NCI-H69 (cell line): Measurements from ENCODE around the gene REM1.
"Not testable (repeated sequence)": the region's sequence is repeated elsewhere in the genome, so short reads cannot be mapped to it uniquely, and the experiment has no call there.

Experiments
- DNase-seq: peaks from one replicate; lab custom pipeline; 2025; lab: John Stamatoyannopoulos, UW

Gene REM1

DNA sequence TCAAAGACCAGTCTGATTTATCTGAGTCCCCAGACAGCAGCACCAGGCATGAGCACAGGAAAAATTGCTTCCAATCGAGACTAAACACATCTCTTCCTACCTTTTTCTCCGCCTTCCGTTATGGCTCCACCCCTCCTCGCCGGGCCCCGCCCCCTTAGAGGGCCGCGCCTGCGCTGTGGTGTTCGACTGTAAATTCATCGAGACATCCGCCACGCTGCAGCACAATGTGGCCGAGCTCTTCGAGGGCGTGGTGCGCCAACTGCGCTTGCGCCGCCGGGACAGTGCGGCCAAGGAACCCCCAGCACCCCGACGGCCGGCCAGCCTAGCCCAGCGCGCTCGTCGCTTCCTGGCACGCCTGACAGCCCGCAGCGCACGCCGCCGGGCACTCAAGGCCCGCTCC is 8.9 kb downstream of the REM1 start:
- DNase-seq, result peak; percentile 27

DNA sequence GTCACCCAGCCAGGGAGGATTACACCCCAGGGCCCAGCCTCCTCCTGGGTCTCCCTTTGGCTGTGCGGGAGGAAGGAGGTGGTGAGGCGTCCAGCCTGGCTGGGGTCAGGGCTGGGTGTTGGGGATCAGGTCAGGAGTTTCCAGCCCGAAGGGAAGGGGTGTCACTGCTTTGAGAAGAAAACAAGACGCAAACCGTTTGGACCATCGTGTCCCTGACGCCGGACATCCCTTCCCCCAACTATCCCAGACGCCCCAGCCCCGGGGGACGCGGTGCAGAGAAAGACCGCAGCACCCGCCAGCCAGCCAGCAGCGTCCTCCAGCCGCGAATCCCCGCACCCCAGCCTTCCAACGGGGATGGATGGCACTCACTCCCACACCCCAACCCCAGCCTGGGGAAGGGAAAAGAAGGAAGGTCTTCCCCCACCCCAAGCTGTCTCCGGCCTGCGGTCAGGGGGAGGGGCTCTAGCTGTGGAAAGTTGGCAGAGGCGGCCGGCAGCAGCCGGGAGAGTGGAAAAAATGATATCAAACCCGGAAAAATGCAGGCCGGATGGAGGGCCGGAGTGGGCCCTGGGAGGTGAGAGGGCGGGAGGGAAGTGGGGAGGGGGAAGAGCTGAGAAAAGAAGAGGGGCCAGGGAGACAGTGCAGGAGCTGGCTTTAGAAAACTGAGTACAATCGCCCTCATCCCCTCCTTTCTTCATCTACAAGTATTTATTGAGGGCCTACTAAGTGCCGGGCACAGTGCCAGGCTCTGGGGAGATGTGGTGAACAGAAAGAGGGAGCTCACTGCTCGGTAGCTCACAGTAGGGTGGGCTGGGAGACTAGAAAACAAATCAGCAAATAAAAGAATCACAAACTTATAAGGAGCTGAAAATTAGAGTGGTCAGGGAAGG is 10.6 kb downstream of the REM1 start:
- no peak for DNase-seq

DNA sequence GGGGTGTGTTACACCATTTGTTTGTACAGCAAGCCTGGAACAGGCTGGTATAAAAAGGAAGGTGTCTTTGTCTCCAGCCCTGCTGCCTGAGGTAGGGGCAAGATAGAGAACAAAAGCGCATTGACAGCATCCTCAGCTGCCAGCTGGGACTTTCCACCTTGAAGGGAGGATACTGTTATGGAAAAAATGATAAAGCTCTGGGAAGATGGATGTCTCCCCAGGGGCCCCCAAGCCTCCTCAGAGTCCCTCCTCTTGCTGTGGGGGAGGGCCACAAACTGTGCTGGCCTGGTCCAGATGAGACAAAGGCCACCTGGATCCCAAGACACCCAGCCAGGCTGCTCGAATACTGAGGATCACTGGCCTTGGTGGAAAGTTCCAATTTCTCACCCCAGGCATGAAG is 13.0 kb downstream of the REM1 start:
- DNase-seq, result peak; percentile 19

DNA sequence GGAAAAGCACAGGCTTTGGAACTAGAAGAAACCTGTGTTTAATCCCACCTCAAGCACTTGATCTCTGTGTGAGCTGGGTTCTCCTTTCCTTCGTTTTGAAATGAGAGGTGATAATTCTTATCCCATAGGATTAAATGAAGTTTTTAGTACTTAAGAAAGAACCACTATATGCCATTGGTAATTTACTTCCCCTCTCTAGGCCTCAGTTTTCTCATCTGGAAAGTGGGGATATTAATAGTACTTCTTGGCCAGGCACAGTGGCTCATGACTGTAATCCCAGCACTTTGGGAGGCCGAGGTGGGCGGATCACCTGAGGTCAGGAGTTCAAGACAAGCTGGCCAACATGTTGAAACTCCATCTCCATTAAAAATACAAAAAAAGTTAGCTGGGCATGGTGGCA is 14.1 kb downstream of the REM1 start:
- no peak for DNase-seq

DNA sequence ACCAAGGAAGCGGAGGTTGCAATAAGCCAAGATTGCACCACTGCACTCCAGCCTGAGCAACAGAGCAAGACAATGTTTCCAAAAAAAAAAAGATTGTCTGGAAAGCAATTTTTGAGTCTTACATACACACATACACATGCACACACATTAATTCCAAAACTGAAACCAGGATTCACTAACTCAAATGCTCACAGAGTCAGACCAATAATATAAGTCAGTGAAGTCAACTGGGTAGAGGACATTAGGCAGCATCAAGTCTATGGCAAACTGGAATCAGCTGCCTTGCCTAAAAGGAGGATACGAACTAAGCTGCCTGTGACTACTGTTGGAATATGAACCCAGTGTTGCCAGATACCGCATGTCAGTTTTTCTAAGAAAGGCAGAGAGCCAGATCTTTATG is 15.7 kb downstream of the REM1 start:
- no peak for DNase-seq

DNA sequence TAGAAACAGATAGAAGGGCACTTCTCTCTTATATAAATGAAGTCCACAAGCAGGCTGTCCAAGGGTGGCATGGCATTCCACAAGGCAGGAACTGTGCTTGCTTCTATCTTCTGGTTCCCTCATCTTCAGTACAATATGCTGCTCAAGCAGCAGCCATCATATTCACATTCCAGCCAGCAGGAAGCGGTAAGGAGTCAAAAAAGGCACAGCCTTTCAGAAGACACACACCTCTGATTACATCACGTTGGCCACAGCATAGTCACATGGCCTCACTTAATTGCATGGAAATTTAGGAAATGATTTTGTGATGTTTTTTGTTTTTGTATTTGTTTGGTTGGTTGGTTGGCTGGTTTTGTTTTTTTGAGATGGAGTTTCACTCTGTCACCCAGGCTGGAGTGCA is 19.0 kb downstream of the REM1 start:
- peak; percentile 61 for DNase-seq

DNA sequence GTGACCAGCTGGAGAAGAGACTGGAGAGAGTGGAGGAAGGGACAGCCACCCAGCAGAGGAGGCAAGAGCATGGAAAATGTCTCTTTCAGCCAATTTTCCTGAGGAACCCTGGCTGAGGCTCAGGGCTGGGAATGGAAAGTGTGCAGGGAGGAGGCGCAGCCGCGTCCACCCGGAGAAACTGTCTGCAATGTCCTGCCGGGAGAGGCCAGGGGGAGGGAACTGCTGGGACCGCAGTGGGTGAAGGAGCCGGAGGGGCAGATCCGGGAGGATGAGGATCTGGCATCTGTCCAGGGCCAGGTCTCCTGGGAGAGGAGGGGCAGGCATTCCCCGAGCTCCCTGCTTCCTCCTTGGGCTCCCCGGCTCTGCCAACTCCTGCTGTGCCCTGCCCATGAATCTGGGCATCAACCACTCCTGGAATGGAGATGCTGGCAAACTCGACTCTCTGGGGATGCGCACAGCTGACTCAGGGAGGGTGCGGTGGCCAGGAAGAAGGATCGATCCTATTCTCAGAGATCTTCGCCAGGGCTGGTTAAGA is 21.7 kb downstream of the REM1 start:
- peak; percentile 70 for DNase-seq

DNA sequence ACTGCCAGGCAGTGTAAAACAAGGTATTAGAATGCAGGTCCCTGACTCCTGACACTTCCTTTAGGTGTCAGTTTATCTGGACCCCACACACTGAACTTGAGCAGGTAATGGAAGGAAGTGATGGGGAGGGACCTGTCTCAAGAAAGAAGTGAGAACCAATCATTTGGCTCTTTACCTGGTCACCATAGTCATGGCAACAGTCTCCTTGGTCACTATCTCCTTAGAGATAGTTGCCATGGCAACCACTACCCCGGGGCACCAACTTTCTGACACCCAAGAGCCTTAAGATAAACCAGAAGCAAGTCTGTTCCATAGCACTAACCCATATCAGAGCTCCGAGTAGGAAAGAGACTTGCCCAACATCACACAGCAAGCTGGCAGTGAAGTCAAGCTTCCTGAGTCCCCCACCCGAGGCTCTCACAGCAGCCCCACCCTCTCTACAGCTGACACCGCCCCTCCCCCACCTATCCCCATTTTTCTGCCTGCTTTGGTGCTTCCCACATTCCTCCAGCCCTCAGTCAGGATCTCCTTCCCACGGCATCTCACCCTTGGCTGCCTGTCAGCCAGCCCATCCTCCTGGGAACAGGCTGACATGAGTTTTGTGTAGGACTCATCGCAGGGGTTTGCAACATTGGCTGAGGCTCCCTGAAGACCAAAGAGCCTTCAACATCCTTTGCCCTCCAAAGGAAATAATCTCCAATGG is 22.9 kb downstream of the REM1 start:
- DNase-seq, result peak; percentile 15

DNA sequence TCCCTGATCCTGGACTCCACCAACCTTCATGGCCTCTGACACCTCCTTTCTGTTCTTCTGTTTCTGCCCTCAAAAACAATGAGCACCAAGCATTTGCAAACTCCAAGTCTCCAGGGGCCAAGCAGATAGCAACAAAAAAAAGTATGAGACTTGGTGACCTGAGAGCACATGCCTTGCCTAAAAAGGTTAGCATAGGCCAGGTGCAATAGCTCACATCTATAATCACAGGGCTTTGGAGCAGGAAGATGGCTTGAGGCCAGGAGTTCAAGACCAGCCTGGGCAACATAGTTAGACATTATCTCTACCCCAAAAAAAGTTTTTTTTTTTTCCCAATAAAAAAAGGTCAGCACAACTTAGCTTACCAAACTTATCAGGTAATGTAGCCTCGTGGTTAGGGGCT is 25.4 kb downstream of the REM1 start:
- no peak for DNase-seq

DNA sequence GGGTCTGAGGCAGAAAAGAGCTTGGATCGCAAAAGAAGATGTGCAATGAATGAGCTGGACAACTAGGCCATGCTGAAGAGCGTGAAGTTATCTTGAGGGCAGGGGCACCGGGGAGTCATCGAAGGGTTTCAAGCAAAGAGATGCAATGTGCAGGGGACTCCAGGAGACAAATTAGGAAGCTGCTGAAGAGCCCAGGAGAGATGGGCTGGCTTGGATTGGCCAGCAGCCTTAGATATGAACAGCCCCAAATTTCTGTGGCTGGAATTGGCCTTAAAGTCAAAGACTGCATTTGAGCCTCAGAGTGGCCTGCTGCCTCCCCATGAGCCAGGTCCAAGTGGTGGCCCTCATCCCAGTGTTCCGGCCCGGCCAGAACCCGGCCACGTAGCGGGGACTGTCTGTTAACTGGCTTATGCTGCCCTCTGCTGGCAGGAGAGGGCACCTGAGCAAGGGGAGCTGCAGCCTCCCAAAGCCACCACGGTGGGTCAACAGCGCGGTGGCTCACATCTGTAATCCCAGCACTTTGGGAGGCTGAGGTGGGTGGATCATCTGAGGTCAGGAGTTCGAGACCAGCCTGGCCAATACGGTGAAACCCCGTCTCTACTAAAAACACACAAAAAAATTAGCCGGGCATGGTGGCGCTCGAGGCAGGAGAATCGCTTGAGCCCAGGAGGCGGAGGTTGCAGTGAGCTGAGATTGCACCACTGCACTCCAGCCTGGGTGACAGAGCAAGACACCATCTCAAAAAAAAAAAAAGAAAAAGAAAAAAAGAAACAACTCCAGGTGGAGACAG is 28.0 kb downstream of the REM1 start:
- DNase-seq, result peak; percentile 83

DNA sequence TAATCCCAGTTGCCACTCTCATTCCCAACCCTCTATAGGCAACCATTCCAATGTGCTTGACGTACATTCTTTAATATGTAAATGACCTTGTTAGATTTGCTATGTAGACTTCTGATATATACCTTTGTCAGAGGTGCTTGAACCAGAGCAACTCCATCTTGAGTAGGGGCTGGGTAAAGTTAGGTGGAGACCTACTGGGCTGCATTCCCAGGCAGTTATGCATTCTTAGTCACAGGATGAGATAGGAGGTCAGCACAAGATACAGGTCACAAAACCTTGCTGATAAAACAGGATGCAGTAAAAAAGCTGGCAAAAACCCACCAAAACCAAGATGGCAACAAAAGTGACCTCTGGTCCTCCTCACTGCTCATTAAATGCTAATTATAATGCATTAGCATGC is 30.8 kb downstream of the REM1 start:
- DNase-seq, result no peak

DNA sequence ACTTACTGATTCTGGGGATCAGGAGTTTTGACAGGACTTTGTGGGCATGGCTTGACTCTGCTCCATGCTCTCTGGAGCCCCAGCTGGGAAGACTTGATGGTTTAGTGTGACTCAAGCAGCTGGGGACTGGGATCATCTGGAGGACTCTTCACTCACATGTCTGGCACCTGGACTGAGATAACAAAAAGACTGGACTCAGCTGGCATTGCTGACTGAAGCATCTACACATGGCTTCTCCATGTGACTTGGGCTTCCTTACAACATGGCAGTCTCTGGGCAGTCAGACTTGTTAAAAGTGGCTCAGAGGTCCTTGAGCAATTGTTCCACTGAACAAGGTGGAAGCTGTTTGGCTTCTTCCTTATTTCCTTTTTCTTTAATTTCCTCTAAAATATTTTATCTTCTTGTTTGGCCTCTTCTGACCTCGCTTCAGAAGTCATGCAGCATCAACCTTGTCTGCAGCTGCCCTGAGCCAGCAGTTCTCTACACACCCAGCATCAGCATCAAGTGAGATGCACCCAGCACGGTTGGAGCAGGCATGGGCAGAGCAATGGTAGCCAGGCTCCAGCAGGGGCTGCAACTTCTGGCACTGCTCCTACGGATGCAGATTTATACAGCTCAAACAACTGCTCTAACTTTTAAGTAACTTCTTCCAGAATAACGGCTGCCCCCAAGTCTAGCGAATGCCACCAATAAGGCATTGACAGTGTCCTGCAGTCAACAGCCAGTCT is 33.6 kb downstream of the REM1 start:
- DNase-seq, result no peak

DNA sequence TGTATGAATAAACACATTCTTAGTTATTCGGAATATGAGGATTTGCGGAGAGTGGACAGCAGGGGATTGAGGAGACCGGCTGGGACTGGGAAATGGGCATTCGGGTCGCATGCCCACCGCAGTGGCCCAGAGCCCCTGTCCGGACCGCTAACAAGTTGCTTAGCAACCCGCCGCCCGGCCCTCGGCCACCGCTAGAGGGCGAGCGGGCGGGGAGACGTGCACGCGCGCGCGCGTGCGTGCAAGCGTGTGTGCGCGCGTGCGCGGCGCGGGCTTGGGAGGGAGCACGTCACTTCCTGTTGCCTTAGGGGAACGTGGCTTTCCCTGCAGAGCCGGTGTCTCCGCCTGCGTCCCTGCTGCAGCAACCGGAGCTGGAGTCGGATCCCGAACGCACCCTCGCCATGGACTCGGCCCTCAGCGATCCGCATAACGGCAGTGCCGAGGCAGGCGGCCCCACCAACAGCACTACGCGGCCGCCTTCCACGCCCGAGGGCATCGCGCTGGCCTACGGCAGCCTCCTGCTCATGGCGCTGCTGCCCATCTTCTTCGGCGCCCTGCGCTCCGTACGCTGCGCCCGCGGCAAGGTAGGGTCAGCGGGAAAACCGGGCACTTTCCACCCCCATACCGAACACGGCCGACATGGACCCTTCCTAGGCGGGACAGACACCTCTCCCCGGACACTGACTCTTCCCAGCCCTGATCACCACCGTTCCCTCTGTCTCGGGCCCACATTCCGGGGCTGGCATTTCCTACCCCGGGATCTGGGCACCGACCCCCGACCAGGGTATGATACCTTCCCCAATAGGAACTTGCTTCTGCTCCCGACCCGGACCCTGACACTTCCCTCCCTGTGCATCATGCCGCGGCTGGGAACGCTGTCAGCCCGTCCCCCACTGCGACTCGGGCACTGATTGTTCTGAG is 39.3 kb downstream of the REM1 start, which contains the start of gene HM13:
Gene HM13, plus strand, starts transcription at position 289 of the 918 bp plus-strand sequence. Its CDS starts 110 bp downstream, at position 399.
- peak; percentile 99 for DNase-seq

DNA sequence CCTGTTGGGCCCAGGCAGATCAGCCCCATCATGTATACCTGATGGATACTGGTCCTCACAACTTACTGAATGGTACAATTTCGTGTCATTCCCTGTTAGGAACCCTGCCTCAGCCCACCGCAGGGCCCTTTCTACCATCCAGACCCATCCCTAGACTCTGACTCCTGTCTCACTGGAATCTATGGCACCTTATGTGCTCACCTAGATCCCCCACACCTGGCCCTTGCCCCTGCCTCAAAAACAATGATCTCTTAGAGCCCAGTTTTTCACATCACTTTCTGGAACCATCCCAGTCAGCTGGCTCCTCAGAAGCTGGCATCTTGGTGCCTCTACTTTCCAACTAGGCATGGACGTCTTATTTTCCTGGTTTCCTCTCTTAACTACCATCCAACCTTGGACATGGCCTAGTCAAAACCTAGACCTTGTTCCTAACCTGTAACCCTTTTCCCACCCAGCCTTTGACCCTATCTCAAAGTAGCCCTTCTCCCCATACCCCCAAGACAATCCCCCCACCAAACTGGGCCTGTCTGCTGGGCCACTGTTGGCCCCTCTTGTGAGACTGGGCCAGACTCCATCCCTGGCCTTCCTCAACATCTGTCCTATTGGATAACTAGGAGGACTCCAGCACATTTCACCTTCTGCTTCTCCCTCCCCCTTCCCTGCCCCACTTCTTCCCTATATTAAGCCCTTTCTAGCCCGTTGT is 40.1 kb downstream of the REM1 start:
- peak; percentile 21 for DNase-seq

DNA sequence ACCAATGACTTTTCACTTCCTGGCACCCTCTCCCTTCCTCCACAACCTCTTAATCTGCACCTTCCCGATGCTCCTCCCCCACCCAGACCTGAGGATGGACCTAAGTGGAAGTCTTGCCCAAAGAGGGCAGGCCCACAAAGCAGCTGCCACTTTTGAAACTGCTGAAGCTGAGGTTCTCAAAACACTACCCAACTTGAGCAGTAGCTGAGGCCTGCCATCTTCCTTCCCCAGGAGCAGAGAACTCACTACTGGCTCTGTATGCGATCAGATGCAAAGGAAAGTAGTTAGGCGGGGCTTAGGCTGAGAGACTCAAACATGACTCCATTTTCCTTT is 40.7 kb downstream of the REM1 start:
- no peak for DNase-seq

DNA sequence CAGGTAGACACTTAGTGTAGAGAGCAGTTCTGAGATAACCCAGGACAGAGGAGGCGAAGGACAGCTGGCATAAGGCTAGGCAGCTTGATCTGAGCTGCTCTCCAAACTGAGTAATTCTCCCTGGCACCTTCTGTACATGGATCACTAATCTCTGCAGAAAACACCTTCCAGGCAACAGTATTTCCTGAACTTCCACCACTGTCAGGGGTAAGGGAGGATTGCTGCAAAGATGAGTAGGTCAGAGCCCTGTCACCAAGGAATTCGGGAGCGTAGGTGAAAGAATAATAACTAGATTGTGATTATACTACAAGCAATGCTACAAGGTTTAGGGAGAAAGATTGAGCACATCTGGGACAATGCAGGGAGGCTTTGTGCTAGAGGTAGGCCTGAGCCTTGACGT is 41.1 kb downstream of the REM1 start:
- no peak for DNase-seq

DNA sequence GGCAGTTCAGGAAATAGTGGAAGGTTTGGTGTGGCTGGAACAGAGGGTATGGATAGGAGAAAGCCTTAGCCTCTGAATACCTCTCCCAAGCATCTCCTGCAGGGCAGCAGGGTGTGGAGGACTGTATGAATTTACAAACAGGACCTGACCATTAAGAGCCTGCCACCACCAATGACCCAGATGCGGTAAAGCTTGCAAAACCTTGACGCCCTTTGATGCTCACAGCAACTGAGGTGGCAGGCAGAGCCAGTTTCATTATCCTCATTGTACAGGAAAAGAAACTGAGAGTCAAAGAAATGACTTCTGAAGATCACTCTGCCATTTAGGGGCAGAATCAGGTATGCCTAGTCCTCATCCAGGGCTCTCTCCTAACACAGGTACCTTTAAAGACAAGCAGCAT is 41.6 kb downstream of the REM1 start:
- no peak for DNase-seq

DNA sequence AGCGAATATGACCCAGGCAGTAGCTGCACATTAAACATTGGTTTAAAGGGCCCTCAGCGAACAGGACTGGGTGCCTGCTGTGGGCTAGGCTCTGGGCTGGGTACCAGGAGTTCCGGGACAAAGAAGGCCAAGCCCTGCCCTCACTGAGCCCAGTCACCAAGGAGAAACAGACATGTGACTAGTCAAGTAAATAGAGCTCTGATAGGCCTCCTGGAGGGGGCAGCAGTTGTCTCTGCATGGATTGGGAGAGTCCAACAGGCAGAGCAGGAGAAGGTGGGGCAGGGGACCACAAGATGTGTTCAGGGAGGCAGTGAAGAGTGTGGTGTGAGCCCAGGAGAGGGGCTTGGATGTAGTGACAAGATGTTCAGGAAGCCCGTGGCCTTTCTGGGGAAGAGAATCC is 42.3 kb downstream of the REM1 start:
- DNase-seq, result peak; percentile 88

DNA sequence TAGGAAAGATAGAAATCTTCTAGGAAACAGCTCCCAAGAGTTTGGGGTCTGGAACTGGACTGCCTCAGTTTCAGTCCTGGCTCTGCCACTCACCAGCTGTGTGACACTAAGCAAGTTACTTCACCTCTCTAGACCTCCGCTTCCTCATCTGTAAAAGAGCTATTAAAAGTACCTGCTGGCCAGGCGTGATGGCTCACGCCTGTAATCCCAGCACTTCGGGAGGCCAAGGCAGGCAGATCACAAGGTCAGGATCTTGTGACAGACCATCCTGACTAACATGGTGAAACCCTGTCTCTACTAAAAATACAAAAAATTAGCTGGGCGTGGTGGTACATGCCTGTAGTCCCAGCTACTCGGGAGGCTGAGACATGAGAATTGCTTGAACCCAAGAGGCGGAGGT is 46.2 kb downstream of the REM1 start:
- DNase-seq, result not testable (repeated sequence)

DNA sequence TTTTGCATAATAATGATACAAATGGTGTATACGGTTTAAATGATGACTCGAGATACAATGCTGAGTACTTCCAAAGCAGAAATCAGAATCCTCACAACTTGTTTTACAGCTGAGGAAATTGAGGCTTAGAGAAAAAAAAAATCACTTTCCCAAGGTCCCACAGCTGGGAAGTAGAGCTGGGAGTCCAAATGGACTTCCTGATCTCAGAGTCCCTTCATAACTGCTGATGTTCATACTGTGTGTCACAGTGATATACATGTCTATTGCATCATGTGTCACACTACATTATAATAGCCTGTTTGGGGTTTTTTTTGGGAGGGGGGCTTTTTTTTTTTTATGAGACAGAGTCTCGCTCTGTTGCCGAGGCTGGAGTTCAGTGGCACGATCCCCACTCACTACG is 47.6 kb downstream of the REM1 start:
- DNase-seq, result no peak
